Loucy (cell line): ENCODE data around the gene SERPINB1.

Experiments used
- EZH2phosphoT487 ChIP-seq: fragments of 200-600 bp; IDR thresholded peaks from 2 replicates; pipeline ENCODE4 v1.6.1; 2018; ENCODE audit warnings: antibody characterized with exemption, mild to moderate bottlenecking, moderate library complexity, borderline replicate concordance
- TF ChIP-seq, protein P1 (sequence below): fragments of 200-600 bp; sonication (generic); conservative IDR thresholded peaks from 2 replicates; pipeline ENCODE4 v1.5.1; 2014; ENCODE audit warnings: mild to moderate bottlenecking, antibody characterized with exemption, low read length

DNA sequence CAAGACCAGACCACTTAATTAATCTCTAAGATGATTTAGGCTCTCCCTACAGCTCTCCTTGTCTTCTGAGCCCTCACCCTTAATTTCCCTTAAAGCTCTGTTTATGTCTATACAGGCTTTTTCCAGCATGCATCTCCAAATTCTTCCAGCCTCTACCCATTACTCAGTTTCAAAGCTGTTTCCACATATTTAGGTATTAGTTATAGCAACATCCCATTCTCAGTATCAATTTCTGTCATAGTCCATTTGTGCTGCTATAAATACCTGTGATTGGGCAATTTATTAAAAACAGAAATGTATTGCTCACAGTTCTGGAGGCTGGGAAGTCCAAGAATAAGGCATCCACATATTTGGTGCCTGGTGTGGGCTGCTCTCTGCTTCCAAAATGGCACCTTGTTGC is 2.3 kb upstream of the SERPINB1 start:
- TF ChIP-seq, protein P1, sequence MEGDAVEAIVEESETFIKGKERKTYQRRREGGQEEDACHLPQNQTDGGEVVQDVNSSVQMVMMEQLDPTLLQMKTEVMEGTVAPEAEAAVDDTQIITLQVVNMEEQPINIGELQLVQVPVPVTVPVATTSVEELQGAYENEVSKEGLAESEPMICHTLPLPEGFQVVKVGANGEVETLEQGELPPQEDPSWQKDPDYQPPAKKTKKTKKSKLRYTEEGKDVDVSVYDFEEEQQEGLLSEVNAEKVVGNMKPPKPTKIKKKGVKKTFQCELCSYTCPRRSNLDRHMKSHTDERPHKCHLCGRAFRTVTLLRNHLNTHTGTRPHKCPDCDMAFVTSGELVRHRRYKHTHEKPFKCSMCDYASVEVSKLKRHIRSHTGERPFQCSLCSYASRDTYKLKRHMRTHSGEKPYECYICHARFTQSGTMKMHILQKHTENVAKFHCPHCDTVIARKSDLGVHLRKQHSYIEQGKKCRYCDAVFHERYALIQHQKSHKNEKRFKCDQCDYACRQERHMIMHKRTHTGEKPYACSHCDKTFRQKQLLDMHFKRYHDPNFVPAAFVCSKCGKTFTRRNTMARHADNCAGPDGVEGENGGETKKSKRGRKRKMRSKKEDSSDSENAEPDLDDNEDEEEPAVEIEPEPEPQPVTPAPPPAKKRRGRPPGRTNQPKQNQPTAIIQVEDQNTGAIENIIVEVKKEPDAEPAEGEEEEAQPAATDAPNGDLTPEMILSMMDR = no peak
- no peak for TF ChIP-seq EZH2phosphoT487
